Measurements from ENCODE around the gene QDPR. TPM values are rescaled to one million over a fixed set of nuclear protein-coding genes. Genes with fewer than 3 reads are reported as not detected.
A peak's percentile ranks its signal among the peaks of the same experiment; 100 is the strongest.
"Not testable (repeated sequence)": the region's sequence is repeated elsewhere in the genome, so short reads cannot be mapped to it uniquely, and the experiment has no call there.

The QDPR gene
- polyA plus RNA-seq, 4 donors, result 33.6 to 66.5 (median 52.1) TPM

DNA sequence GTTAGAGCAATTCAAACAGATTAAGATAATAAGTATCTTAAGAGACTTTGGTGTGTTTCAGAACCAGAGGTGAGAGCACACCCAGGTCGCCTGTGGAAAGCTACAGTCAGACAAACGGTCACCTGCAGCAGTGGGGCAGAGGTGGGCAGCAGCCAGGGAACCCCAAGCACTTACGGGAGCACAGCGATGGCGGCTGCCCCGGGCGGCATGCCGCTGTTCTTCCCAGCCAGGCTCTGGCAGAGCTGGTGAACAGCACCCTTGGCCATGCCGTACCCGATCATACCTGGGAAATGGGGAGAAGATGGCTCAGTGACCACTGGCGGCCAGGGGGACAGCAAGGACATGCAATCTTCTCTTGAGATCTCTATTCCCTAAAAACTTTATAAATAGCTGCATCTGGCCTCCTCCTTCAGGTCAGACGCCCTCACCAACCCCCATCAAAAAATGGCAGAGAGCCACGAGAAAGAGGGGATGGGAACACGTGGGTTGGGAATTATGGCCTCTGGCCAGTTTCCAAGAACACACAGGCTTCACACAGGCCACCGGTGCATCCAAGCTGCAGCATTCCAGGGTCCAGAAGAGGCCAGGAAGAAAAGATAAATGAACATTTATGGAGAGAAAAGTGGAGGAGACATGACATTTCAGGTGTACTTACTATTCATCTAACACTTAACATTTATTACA lies 19.7 kb downstream of the QDPR start:
- DNase-seq (ENCODE audit: low read depth in 4 of 4, low spot score in 3 of 4), result no peak

DNA sequence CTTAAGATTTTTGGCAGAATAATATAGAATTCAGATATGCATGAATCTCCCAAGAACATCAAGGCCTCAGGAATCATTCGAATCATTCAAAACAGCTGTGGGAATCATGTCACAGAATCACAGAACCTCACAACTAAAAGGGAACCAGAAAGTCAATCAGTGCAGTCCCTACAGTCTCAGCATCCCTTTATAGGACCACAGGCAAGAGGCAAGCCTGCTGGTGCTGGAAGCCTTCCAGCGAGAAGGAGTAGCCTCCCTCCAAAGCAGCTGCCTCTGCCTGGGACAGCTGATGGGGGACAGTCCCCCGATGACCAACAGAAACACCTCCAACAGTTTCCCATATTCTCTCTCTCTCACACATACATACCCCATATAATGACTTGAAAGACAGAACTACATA lies 20.7 kb downstream of the QDPR start:
- DNase-seq (ENCODE audit: low read depth in 4 of 4, low spot score in 3 of 4), result no peak

- DNase-seq (ENCODE audit: low read depth in 4 of 4, low spot score in 3 of 4), result no peak
Observed at GRCh38 chr4:17490575-17491059, 21.3 kb downstream of the QDPR start.

DNA sequence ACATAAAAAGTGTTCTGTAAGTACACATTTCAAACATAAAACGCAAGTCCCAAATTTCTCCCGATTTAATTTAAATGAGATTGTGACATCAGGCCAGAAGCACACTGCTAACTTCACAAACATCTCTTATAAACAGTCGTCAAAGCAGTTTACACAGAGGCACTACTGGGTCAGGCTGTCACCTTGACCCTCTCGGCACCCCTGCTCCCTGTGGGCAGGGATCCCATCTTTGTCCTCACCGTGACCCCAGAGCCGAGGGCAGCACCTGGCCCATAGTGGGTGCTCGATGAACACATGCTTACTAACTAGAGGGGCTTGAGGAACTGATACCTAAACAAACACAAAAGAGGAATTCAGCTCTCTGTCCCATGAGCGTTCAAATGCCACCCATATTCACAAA lies 22.2 kb downstream of the QDPR start:
- no peak for DNase-seq (ENCODE audit: low read depth in 4 of 4, low spot score in 3 of 4)

- no peak for DNase-seq (ENCODE audit: low read depth in 4 of 4, low spot score in 3 of 4)
Observed at GRCh38 chr4:17489123-17489522, 22.8 kb downstream of the QDPR start.

- DNase-seq (ENCODE audit: low read depth in 4 of 4, low spot score in 3 of 4), result no peak
Observed at GRCh38 chr4:17482716-17483115, 29.2 kb downstream of the QDPR start.

DNA sequence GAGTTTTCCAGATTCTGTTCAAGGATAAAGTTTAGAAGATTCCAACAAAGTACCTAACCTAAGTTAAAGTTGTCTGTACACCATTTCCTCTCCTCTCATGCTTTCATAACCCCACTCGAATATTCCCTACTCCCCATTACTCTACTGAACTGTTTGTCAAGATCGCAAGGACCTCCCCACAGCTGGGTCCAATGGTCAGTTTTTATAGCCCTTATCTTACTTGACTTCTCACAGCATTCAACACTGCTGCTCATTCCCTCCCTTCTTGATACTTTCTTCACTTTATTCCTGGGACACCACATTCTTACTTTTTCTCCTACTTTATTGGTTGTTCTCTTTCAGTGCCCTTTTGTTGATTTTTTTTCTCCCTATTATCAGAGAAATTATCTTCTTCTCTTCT lies 30.9 kb downstream of the QDPR start:
- no peak for DNase-seq (ENCODE audit: low read depth in 4 of 4, low spot score in 3 of 4)

- DNase-seq (ENCODE audit: low read depth in 4 of 4, low spot score in 3 of 4), result no peak
Observed at GRCh38 chr4:17480210-17480927, 31.5 kb downstream of the QDPR start.

DNA sequence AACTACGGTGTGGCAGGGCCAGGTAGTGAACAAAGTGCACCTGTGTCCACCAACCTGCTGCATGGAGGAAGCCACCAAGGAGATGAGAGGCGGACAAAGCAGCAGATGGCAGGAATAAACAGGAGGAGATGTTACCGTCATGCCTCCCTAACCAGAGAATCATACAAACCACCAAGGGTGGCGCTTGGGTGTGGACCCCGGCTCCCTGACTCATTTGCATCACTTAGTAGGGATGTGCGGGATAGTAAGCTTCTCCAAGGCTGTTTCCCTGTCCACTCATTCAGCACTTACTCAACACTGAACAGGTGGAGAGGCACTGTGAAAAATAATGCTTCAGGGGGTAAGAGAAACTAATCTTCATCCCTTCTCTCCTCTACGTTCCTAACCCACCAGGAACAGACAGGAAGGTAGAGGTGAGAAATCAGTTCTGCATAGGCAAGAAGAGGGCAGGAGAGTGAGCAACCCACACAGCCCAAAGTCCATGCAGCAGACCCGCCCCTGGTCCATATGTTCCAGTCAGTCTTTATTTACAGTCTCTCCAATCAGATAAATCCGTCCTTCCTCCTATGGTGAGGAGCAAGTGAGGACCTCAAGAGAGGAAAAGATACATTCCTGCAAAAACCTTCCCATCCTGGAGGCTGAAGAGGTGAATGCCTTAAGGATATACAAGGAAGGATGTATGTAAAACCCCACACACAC lies 34.0 kb downstream of the QDPR start:
- no peak for DNase-seq (ENCODE audit: low read depth in 4 of 4, low spot score in 3 of 4)

DNA sequence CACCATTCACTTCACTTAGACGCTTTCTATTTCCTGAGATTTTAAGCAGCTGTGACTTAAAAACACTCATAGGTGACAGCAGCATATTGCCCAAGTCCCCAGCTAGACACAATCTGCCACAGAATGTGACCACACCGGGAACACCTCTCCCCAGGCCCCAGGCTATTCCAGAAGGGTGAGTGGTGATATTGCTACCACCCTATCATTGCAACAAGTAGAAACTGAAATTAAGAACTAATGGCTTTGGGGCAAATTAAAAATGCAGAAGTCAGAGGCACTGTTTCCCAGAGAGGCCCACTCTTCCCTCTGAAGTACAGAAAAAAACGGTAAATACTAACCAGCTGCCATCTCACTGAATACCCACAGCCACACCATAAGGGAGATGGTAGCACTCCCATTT lies 35.0 kb downstream of the QDPR start:
- no peak for DNase-seq (ENCODE audit: low read depth in 4 of 4, low spot score in 3 of 4)

DNA sequence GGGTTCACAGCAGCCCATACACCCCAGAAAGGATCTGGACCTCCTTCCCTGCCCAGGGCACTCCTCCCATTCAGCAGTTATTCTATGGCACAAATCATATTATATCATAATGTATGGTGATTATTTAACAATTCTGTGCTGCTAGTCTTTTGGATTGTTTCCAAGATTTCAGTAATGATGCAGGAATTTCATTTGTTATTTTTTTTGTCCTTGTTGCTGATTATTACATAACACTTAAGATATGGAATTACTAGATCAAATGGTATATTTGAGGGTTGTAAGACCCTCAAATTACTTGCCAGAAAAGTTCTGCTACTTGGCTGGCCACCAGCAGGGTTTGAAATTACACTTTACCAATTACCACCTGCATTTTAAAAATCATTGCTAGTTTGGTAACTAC lies 36.4 kb downstream of the QDPR start:
- DNase-seq (ENCODE audit: low read depth in 4 of 4, low spot score in 3 of 4), result no peak

DNA sequence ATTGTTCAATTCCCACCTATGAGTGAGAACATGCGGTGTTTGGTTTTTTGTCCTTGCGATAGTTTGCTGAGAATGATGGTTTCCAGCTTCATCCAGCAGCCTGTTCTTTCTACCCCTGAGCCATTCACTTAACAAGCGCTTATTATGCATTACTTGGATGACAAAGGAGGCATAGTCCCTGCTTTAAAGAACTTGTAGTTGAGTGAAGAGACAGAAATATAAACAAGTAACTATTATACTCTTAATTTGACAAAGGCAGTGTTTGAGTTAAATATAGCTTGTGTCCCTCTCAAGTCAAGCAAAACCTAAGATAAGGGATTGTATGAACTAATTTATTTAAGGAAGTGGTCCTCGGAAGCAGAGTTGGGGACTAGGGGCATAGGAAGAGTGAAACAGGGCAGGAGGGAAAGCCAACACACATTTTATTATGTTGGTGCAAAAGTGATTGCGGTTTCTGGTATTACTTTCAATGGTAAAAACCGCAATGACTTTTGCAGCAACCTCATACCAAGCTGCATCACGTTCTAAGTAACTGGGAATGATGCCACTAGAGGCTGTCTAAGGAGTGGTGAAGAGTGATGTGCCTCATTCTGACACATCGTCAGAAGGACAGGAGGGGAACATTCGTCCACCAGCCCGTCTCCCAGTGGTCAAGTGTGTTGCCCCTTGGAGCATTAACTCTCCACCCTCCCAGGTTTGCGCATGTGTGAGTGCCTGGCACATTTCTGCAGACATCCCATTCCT lies 41.8 kb downstream of the QDPR start:
- DNase-seq (ENCODE audit: low read depth in 4 of 4, low spot score in 3 of 4), result no peak

DNA sequence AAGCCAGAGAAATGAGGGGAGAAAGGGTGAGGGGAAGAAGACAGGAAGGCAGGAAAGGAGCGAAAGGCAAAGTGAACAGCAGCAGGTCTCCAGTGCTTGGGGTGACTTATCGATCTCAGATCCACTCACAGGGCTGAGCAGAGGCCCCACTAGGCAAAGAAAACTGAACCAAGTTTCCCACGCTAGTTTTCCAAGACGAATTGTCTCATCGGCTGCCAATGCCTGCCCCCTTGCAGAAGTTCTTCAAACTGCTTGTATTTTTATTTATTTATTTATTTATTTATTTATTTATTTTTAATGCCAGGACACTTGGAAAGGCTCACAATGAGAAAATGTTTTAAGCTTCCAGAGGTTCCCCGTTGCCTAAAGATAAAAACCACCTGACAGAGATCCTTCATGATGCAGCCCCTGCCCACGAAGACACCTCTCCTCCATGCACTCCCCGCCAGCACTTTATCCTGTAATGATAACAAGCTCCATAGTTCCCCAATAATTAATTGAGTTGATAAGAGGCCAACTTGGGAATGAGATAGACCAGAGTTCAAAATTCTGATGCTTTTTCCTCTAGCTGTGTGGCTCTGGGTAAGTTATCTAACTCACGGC lies 43.2 kb downstream of the QDPR start:
- peak in 2 of 4 donors; percentile 32 to 33 for DNase-seq (ENCODE audit: low read depth in 4 of 4, low spot score in 3 of 4)

DNA sequence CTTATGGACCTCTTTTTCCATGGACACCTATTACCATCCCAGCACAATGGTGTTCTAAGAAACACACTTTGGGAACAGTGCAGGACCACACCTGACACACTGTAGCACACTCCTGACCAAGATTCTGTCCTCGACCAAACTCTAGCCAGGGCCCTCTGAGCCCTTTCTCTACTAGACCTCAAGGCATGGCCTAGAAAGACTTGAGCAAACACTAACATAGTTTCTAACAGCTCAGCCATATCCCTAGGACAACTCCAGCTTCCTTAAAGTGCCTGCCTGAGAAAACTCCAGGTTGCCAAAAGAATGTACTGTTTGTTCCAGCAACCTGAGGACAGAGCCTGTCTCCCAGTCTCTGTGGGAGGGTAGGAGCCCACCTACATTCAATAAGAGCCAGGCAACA lies 48.3 kb downstream of the QDPR start:
- no peak for DNase-seq (ENCODE audit: low read depth in 4 of 4, low spot score in 3 of 4)

DNA sequence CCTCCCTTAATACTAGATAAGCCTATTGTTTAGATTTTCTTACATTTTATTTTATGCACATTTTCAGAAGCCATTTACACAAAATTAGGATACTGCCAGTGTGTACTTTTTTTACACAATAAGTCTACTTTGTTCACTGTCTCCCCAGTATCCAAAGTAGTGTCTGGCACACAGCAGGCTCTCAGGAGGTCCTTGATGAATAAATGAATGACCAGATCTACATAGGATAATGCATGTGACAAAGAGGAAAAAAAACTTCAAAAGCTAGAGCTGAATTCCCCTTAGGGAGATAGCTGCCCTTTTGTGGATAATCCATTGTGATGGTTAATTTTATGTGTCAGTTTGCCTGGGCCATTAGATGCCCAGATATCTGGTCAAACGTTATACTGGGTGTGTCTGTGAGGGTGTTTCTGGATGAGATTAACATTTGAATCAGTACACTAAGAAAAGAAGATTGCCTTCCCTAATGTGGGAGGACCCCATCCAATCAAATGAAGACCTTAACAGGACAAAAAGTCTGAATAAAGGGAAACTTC lies 61.6 kb downstream of the QDPR start:
- no peak for DNase-seq (ENCODE audit: low read depth in 4 of 4, low spot score in 3 of 4)

DNA sequence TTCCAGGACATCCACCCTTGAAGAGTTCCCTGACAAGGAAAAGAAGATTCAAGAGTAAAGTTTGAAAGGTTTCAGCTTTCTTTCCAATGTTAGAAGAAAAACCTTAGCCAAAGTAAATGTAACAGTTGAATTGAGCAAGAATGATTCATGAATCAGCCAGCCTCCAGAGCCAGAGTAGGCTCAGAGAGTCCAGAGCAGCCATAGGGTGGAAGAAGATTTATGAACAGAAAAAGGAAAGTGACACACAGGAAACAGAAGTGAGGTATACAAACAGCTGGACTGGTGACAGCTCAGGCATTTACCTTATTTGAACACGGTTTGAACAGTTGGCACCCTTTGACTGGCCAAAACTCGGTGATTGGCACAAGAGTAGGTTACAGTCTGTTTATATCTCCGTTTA lies 63.2 kb downstream of the QDPR start:
- no peak for DNase-seq (ENCODE audit: low read depth in 4 of 4, low spot score in 3 of 4)

DNA sequence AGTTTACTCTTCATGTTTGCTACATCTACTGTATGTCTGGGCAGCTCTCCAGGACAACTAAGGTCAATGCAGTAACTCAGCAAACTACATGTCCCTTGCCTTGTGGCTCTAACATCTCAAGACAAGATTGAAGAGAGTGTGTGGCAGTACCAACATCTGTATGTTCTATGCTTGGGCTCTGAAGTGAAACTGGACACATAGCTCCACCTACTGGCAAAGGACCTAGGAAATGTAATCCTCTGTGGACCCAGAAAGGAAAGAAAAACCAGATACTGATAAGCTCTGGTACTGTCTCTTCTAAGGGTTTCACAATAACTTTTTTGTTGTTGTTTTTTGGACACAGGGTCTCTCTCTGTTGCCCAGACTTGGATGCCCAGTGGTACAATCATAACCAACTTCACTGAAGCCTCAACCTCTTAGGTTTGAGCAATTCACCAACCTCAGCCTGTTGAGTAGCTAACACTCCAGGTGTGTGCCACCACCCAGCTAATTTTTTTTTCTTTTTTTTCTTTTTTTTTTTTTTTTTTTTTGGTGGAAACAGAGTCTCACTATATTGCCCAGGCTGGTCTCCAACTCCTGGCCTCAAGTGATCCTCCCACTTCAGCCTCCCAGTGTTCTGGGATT lies 64.1 kb downstream of the QDPR start:
- peak in 3 of 4 donors; percentile 39 to 60 (median 53) for DNase-seq (ENCODE audit: low read depth in 4 of 4, low spot score in 3 of 4)

GRCh38 chr4:17447056-17447455 lies 64.8 kb downstream of the QDPR start:
- no peak for DNase-seq (ENCODE audit: low read depth in 4 of 4, low spot score in 3 of 4)

GRCh38 chr4:17442477-17442876 lies 69.4 kb downstream of the QDPR start:
- not testable (repeated sequence) for DNase-seq (ENCODE audit: low read depth in 4 of 4, low spot score in 3 of 4)

GRCh38 chr4:17437396-17437795 lies 74.5 kb downstream of the QDPR start:
- DNase-seq (ENCODE audit: low read depth in 4 of 4, low spot score in 3 of 4), result no peak
